ENCODE results near the gene RCAN1.

DNA sequence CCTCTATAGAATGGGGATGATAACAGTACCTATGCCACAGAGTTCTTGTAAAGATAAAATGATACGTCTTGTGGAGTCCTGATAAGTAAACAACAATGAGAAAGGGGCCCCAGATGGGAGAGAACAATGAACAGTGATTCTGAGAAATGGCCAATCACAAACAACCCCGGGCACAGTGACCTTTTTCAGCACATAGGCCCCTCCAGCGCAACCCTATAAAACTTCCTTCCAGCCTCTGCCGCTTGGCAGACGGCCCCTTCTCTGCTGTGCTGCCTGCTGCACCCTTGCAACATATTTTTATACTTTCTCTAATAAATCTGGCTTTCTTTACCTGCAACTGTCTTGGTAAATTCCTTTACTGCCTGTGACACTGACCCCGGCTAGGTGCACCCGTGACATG, 8.9 kb downstream of the RCAN1 start:
- TF ChIP-seq SETDB1 (IDR thresholded peaks at IDR 0.05; ENCODE audit: insufficient read length, low read length): no peak
- no peak for TF ChIP-seq ZNF830 (tag by site-specific recombination; IDR thresholded peaks at IDR 0.05; ENCODE audit: low read depth)
- TF ChIP-seq KLF8 (tag by site-specific recombination; IDR thresholded peaks at IDR 0.05): no peak
- TF ChIP-seq, protein P1, sequence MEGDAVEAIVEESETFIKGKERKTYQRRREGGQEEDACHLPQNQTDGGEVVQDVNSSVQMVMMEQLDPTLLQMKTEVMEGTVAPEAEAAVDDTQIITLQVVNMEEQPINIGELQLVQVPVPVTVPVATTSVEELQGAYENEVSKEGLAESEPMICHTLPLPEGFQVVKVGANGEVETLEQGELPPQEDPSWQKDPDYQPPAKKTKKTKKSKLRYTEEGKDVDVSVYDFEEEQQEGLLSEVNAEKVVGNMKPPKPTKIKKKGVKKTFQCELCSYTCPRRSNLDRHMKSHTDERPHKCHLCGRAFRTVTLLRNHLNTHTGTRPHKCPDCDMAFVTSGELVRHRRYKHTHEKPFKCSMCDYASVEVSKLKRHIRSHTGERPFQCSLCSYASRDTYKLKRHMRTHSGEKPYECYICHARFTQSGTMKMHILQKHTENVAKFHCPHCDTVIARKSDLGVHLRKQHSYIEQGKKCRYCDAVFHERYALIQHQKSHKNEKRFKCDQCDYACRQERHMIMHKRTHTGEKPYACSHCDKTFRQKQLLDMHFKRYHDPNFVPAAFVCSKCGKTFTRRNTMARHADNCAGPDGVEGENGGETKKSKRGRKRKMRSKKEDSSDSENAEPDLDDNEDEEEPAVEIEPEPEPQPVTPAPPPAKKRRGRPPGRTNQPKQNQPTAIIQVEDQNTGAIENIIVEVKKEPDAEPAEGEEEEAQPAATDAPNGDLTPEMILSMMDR (tag by site-specific recombination; IDR thresholded peaks at IDR 0.05): no peak
- no peak for TF ChIP-seq ZFP37 (tag by site-specific recombination; IDR thresholded peaks at IDR 0.05)
- no peak for TF ChIP-seq HOXA7 (CRISPR knock-in tag; IDR thresholded peaks at IDR 0.05; ENCODE audit: borderline replicate concordance)
